ENCODE measurements around the gene NEK7.

The NEK7 gene

DNA sequence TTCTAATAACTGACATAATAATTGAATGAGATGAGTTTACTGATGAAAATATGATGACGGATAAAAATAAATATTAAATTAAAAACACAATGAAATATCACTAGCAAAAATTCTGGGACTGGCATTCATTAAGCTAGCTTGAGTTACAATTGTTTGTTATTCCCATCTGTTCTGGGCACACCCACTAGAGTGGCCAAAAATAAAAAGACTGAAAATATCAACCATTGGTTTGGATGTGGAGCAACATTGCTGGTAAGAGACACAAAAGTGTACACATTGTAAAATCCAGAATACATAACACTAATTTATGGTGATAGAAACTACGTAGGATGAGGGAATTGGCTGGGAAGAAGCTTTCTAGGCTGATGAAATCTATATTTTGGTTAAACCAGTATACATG lies 9.6 kb upstream of the NEK7 start:
- DNase-seq, result no peak

DNA sequence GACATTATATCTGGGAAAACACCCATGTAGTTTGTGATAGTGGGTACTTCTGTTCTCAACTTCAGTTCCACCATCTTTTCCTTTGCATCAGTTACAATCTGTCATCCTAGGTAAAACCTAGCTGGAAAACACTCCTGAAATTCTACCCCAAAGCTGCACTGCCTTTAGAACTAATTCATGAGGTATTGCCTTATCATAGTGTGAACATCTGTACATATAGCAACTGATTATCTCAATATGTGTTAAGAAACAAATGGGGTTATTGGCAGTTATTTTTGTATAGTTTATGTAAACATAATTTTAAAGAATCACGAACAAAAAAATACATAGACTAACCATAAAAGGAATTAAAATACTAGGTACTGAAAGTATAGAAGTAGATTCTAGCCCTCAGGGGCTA lies 6.4 kb upstream of the NEK7 start:
- no peak for DNase-seq

DNA sequence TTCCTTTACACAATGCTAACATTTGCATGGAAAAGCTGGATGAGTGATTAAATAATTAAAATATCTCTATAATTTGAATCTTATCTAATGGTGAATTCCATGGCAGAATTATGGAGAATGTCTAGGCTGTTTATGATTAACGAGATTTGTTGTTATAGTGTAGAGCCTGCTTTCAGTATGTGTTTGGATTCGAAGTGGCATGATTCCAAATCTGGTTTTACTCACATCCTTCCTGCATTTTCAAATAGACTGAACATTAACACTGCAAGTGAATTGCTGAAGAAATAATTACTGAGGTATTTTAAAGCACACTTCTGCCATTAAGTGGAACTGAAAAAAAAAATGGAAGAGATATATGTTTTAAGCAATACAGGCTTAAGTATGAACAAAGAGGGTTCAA lies 5.1 kb upstream of the NEK7 start:
- DNase-seq, result no peak

DNA sequence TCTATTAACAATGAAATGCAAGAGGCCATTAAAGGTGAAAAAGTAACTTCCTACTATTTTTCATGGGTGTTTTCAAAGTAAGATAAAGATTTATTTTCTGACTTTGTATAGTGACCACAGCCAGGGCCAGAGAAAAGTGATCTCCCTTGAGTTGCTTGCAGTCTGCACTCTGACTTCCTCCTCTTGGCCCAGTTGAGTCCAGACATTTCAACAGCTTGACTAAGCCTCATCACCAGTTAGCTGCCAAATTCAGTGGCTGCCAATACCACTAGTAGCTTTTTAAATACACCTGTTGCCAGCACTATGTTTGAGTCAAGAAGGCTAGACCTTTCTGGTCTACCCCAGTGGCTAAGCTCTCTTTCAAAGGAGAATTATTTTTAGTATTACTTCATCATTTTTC lies 3.7 kb upstream of the NEK7 start:
- DNase-seq, result no peak

DNA sequence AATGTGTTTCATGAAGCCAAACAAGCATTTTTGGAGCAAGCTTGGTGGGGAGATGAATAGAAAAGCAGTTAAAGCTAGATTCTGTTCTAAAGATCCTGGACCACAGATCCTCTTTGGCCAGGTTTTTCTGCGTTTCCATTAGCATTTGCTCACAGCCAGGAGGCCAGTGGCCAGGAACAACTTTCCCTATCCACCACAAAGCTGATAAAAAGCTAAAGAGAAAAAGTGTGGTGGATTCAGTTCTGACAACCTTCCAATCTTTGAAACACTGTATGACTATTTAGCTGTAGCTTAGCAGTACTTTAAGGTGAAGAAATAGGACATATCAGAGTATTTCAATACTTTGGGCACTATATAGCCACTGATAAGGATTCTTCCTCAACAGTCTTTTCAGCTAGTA lies 3.0 kb upstream of the NEK7 start:
- no peak for DNase-seq

DNA sequence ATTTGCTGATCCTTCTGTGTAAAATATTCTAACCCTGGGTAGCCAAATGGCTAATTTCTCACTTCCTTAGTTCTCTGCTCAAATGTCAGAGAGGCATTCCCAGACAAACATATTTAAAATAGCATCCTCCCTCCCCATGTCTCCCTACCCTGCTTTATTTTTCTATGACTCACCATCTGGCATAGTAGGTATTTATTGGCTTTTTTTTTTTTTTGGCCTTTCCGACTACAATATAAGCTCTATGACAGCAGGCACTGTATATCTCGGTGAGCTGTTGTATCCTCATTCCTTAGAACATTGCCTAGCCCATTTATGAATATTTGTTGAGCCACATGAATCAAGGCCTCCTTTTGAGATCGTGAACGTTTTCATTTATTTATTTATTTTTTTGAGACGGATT lies 1.5 kb upstream of the NEK7 start:
- DNase-seq, result no peak

DNA sequence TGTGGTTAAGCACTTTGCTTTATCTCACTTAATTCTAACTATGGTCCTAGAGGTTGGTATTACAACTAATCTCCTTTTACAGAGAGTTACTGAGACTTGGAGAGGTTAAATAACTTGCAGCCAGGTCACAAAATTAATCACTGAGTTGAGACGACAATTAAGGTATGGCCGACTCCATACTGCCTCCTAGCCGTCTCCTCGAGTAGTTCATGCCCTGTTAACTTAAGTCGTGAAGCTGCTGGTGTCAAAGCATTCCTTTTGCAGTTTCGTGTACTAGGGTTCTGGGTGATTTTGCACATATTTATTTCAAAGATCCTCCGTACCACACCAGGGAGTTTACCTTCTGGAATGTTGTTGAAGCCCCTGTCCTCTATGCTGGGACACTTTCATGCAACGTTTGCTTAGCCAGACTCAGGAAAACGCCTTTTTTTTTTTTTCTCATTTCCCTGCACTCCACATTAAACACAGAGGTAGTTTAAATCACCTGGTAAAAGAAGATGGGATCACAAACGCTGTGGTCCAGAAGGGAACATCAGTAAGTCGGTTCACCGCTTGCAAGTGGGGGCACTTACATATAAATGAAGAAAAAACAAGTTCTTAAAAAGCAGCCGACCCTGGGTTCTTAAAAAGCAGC lies 570 bp upstream of the NEK7 start:
- DNase-seq, result peak; percentile 73

DNA sequence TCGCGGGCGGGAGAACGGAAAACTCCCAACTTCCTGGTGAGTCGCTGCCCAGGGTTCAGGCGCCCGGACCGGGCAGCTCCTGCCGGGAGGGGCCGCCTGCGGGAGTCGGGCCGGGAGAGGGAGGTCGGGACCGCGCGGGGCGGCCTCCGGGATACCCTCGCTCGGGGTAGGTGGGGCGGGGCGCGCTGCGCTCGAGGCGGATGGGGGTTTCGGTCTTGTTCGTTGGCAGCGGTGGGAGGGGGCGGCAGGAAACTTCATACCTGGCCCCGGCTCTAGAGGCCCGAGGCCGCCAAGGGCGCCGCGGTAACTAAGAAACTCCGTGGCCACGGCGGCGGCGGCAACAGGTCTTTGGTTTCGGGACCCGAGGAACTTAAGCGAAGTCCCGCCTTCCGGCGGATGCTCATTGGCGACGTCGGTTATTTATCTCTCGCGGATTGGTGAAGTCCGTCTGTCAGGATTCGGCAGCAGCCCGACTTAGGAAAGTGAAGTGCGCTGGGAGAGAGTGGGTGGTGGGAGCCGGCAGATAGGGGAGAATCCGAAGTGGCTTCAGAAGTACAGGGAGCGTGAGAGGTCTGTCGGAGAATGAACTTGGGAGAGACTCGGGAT lies 546 bp downstream of the NEK7 start:
- peak; percentile 84 for DNase-seq

DNA sequence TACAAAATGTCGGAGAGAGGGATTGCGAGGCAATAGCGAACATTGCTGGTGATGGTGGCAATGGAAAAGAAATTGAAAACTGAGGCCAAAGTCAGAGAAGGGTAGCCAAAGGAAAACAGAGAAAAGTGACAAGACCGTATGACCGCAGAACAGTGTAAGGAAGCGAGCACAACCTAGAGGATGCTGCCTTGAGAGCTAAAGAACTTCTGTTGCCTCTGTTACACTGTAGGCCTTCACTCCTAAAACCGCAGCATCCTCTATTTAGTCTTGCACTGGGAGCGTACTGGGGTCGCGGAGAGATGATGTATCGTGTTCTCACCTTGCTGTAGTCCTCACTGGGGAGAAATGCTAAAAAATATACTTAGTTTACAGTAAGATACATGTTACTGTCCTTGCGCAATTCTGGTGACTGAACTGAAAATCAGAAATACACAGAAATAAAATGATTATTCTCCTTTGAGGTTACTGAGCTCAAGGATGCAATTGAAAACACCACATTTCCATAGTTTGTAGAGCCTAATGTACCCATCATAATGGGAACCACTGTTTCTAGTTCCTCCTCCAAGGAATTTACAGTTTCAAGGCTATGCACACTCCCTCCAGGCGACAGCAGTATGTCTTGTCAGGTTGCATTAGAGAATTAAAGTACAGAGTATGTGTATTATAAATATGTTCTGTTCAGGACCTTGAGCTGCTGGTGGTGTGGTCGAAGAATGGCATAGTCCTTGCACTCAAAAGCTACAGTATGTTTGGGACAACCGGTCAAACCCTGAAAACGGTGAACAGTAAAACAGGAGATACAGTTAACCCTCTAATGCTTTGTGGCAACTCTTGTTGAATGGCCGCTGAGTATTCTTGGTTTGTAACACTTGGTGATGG lies 1.3 kb downstream of the NEK7 start:
- DNase-seq, result peak; percentile 19

DNA sequence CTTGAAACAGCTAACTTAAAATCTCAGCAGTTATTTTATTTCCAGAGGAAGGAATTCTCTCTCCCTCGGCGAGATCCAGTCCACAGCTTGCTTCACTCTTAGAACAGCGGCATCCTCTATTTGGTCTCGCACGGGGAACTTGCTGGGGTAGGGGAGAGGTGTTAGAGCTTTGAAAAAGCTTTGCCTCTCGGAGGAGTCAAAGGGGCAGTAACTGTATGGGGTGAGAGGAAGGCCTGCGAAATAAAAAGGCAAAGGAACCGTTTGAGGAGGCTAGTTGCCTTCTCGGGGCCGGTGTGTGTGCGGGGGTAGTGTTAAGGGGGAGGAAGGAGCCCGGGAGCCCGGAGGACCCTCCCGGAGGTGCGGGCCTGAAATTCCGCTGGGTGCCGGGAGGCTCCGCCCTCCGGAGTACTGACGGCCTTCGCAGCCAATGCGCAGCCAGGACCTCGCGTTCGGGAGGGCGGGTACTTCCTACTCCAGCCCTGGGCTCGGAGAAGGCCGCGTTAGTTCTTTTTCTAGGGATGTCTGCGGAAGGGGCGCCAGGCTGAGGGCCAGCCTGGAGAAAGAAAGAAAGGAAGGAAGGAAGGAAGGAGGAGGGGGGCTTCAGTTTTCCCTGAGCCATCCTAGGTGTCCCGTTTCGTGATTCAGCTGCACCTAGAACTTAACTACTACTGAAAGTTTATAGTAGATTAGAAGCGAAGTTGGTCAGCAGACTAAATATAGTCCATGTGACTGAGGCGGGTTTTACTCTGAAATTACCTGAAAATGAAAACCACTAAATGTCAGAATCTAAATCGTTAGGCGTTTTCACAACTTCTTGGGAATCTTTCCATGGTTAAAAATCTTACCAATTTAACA lies 2.2 kb downstream of the NEK7 start:
- peak; percentile 83 for DNase-seq

DNA sequence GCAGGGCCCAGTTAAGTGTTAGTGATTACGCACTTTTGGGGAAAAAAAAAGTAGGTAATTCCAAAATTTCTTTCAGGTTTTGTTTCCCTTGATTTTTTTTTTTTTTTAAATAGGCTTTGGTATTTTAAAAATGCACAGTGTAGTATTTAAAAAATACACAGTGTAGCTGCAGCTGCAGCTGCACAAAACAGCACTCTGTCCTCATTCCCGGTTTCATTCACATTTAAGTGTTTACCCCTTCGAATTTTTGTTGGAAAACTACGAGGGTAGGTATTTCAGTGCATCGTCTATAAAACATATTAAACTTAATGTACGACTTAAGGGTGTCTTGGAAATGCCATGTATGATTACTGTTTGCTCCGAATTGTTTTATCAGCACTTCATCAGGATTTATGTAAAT lies 3.4 kb downstream of the NEK7 start:
- no peak for DNase-seq

DNA sequence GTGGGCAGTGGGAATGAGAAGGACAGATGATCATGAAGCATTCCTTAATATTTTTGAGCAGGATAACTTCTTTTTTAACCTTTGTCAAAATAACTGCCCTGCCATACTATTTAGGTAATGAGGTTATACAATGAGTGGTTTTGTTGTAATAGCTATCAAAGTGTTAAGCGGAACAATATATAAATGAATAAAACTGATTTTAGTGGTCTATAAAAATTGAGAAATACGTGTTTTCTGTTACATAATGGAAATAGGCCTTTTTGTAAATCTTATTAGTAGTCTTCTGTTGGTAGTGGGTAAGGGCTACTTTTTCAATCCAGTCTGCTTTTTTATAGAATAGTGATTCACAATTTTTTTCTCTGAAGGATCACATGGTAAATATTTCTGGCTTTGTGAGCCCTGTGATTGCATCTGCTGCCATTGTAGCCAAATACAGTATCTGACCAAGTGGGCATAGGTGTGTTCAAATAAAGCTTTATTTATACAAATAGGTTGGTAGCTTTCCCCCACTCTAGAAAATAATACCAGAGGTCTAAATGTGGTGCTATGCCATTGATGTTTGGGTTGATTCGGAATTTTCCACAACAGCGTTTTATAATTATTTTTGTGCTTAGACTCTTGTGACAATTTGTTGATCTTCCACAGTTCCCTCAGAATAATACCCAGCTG lies 4.3 kb downstream of the NEK7 start:
- DNase-seq, result no peak

DNA sequence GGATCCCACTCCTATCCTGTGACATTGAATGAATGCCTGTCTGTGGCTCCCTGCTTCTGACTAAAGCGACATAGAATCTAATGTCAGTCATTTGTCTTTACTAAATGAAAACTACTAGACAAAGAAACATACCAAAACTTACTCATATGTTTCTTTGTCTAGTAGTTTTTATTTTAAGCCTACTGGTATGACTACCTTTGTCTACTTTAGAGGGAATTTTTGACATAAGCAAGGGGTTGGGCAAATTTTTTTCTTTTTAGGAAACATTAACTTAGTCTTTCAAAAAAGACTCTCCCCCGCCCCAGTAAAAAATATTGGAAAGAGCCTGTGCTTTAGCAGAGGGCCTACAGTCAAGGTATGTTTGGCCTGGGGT lies 4.9 kb downstream of the NEK7 start:
- no peak for DNase-seq

DNA sequence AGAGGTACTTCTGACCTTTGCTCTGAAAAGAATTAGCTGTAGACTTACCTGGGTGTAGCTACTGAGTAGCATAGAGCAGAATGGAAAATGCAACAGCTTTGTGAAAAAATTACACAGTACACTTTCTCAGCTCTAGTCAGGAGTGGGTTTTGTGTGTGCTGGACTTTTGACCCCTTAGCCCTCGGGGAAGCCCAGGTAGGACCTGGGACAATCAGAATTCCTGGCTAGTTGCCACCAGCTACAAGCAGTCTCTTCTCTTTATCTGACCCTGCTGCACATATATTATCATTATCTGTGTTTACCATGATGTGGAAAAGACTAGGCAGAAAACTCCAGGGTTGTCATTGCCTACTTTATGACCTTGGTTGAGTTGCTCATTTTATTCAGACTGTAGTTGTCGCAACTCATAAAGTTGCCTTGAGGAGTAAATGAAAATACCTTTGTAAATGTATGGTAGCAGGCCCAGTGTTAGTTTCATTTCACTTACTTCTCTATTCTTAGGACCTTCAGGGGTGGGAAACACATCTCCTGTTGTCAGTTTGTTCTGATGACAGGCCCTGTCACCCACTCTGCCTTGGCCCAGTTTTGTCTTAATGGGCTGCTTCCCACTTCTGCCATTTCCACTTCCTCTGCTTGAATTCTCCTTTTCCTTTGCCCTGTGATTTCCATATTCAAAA lies 5.4 kb downstream of the NEK7 start:
- peak; percentile 29 for DNase-seq

DNA sequence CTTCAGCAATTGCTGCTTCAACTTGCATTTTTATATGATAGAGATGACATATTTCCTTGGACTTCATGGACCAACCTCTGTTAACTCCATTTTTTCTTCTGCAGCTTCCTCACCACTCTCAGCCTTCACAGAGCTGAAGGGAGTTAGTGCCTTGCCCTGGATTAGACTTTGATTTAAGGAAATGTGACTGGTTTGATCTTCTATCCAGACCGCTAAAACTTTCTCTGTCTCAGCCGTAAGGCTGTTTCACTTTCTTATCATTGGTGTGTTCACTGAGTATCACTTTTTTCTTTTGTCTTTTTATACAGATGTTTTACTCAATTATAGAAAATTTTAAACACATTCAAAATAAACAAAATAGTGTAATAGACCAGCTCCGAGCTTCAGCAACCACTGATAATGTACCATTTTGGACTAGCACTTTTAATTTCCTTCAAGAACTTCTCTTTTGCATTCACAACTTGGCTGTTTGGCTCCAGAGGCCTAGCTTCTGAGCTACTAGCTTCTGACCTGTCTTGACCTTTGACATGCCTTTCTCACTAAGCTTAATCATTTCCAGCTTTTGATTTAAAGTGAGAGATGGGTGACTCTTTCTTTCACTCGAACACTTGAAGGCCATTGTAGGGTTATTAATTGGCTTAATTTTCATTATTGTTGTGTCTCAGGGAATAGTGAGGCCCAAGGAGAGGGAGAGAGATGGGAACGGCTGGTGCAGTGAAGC lies 9.3 kb downstream of the NEK7 start:
- DNase-seq, result no peak

DNA sequence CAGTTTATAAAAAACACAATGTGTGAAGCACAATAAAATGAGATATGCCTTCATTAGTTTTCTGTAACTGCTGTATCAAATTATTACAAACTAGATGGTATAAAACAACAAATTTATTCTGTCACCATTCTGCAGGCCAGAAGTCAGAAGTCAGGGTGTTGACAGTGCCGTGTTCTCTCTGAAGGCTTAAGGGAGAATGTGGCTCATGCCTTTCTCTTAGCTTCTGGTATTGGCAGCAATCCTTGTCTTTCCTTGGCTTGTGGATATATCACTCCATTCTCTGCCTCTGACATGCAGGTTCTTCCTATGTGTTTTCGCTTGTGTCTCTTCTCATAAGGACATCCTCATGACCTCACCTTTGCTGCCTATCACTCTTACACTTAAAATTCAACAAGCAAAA lies 10.1 kb downstream of the NEK7 start:
- no peak for DNase-seq

DNA sequence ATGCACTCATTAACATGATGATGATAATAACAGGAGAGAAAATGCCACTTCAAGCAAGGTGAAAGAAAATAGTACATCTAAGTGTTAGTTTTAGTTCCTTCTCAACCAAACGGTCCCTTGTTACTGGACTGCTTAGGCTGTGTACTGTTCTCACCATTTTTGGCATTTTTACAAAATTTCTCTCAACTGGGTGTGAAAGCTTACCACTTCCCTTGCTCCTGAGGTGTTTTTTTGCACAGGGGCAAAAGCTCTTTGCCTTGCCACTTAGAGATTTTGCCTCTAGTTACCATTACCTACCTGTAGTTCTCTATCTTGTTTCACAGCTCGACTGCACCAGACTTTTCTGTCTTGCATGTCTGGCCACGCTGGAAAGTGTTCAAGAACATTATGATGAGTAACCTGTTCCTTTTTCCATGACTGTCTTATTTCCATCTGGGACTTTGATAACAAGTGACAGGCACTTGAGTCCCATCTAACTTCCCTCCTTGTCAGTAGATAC lies 10.7 kb downstream of the NEK7 start:
- DNase-seq, result no peak

DNA sequence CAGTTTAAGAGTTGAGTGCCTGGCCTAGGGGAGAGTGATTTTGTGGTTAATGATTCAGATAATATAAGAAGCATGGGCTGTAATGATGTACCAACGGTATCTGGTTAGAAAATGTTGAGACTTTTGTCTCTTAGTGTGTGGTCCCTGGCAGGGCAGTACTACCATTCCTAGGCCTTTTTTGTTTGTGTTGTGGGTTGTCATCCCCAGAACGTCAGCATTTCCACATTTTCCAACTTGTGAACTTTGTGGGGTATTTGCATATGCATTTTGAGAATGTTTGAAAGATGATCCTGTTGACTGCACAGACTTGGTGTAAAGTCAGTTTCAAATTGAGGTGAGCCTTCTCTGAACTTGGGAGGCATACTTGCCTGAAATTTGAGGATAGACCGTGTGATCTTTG lies 11.4 kb downstream of the NEK7 start:
- DNase-seq, result no peak

DNA sequence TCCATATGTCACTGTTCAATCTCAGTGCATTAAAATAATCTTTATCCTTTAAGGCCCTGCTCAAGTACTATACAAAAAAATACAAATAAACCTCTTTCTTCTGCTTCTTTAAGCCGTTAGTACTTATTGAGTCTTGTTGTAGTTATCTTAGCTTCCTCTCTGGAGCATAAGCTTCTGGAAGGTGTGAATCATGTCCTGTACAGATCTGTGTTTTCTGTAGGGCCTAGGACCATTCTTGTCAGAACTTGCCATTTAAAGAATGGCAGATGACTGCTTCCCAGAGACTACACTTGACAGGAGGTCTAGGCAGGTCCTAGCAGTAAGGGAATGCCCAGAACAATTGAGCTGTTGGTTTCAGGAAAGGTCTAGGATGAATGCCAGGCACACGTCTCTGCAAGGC lies 12.9 kb downstream of the NEK7 start:
- DNase-seq, result no peak

DNA sequence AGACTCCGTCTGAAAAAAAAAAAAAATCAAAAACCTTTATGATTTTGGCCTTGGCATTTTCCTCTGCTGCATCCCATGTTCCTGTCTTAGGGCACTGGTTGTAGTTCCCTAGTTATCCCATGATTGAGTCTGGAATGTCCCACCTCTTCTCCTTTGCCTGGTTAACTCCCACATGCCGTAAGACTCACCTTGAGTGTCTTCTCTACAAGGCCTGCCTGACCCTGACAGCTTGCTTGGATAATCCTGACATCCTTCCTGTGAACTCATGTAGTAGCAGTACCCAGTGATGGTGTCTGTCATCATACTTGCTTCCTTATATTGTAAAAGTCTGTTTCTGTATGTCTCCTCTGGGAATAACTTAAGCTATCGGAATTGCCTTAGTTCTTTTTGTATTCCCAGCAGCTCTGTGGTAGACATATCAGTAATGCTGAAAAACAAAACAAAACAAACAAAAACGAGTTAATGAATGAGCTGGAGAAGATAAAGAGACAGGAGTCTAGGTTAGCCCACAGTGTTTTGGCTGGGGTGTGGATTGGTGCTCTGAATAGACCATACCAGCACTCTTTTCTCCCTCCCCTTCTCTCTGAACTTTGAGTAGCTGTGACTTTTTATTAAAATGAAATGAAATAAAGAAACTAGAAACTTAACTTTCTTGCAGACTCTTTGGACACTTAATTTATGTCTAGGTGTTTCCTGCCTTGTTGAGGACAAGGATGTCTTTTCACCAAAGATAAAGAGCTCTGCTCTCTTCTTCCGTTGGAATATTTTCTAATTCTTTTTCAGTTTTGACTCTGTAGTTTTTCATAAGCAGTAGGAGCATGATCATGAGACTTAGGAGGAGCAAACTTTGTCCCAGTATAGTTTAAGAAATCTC lies 15.1 kb downstream of the NEK7 start:
- no peak for DNase-seq

Measured in CD4-positive, alpha-beta T cell treated with Interleukin-15 for 1 hour (primary cell).